ENCODE data around the gene RALGPS1.

RALGPS1 gene

GRCh38 chr9:127189628-127190027 lies 275.0 kb downstream of the RALGPS1 start:
- no peaks in the 10 kb centered on the region for H3K9me3 ChIP-seq (ENCODE audit: control insufficient read depth, insufficient read depth, low read depth, low read length)
- H3K36me3 ChIP-seq (ENCODE audit: control insufficient read depth in 2 of 2, insufficient read depth in 1 of 2, low read length in 2 of 2), result no peaks in the 10 kb centered on the region
- ChIA-PET POLR2A (no interaction called here), CTCF (interaction anchor here (0.8 kb wide), 1 partner anchor 297 kb away, joined by 3 read pairs; no protein-coding TSS in a partner anchor)
- no peak overlapping the region for H3K27ac ChIP-seq (ENCODE audit: extremely low read depth, low read depth, low read length)
- peaks cover 2% of the 10 kb centered on the region; the same call in 1 of the 2 replicates for H3K4me1 ChIP-seq (ENCODE audit: control insufficient read depth, insufficient read depth, low read length)
- TF ChIP-seq ZNF610 (tag by site-specific recombination; IDR thresholded peaks at IDR 0.05; ENCODE audit: borderline replicate concordance) (no peak), ZNF37A (tag by site-specific recombination; IDR thresholded peaks at IDR 0.05) (no peak), PRDM6 (tag by site-specific recombination; IDR thresholded peaks at IDR 0.05) (no peak), KLF17 (tag by site-specific recombination; IDR thresholded peaks at IDR 0.05) (no peak), ZNF837 (tag by site-specific recombination; IDR thresholded peaks at IDR 0.05) (no peak)
- no peak overlapping the region for H3K4me3 ChIP-seq (ENCODE audit: low read depth, low read length)

GRCh38 chr9:127192744-127193143 lies 278.2 kb downstream of the RALGPS1 start:
- Histone ChIP-seq H3K4me3 (ENCODE audit: low read depth, low read length) (no peak overlapping the region), H3K9me3 (ENCODE audit: control insufficient read depth, insufficient read depth, low read depth, low read length) (no peaks in the 10 kb centered on the region), H3K27ac (ENCODE audit: extremely low read depth, low read depth, low read length) (no peak overlapping the region), H3K36me3 (ENCODE audit: control insufficient read depth in 2 of 2, insufficient read depth in 1 of 2, low read length in 2 of 2) (peaks cover 0 to 4% of the 10 kb centered on the region in 2 experiments; a peak in 1 of 3 replicates), H3K4me1 (ENCODE audit: control insufficient read depth, insufficient read depth, low read length) (peaks cover 1% of the 10 kb centered on the region; the same call in 1 of the 2 replicates)
- no peak for TF ChIP-seq ZNF48 (tag by site-specific recombination; IDR thresholded peaks at IDR 0.05)
- TF ChIP-seq ZNF138 (tag by site-specific recombination; IDR thresholded peaks at IDR 0.05; ENCODE audit: borderline replicate concordance), result no peak
- TF ChIP-seq KLF8 (tag by site-specific recombination; IDR thresholded peaks at IDR 0.05), result no peak
- no peak for TF ChIP-seq ZNF404 (tag by site-specific recombination; IDR thresholded peaks at IDR 0.05)
- no peak for TF ChIP-seq ZNF777 (tag by site-specific recombination; IDR thresholded peaks at IDR 0.05; ENCODE audit: borderline replicate concordance)
- no peak for TF ChIP-seq ZSCAN30 (tag by site-specific recombination; IDR thresholded peaks at IDR 0.05)
- TF ChIP-seq ZNF19 (tag by site-specific recombination; IDR thresholded peaks at IDR 0.05; ENCODE audit: low read depth), result no peak
- TF ChIP-seq ZNF24 (tag by site-specific recombination; IDR thresholded peaks at IDR 0.05), result no peak
- TF ChIP-seq HOXD13 (CRISPR knock-in tag; IDR thresholded peaks at IDR 0.05; ENCODE audit: borderline replicate concordance), result no peak
- TF ChIP-seq ZNF223 (tag by site-specific recombination; IDR thresholded peaks at IDR 0.05), result no peak
- TF ChIP-seq ZNF514 (tag by site-specific recombination; IDR thresholded peaks at IDR 0.05), result no peak
- TF ChIP-seq BCL11B (tag by site-specific recombination; IDR thresholded peaks at IDR 0.05; ENCODE audit: low read depth), result no peak
- TF ChIP-seq ZNF785 (tag by site-specific recombination; IDR thresholded peaks at IDR 0.05), result no peak
- no peak for TF ChIP-seq ZNF302 (tag by site-specific recombination; IDR thresholded peaks at IDR 0.05; ENCODE audit: low read depth)
- TF ChIP-seq ZNF707 (tag by site-specific recombination; IDR thresholded peaks at IDR 0.05), result no peak
- no peak for TF ChIP-seq ZNF660 (tag by site-specific recombination; IDR thresholded peaks at IDR 0.05)
- no peak for TF ChIP-seq ZNF274 (IDR thresholded peaks at IDR 0.05; ENCODE audit: low read length)
- TF ChIP-seq ZNF274 (tag by site-specific recombination; IDR thresholded peaks at IDR 0.05; ENCODE audit: borderline replicate concordance), result no peak
- TF ChIP-seq ZNF501 (tag by site-specific recombination; IDR thresholded peaks at IDR 0.05), result no peak
- no peak for TF ChIP-seq ZNF529 (tag by site-specific recombination; IDR thresholded peaks at IDR 0.05; ENCODE audit: insufficient replicate concordance)
- ChIA-PET POLR2A (no interaction called here), CTCF (interaction anchor here (0.7 to 1.3 kb wide), 4 partner anchors 8 to 252 kb away, joined by 3 to 4 read pairs (median 3); no protein-coding TSS in a partner anchor)
